HCT116 (cell line): ENCODE measurements around the gene THUMPD3. TPM values are rescaled to one million over a fixed set of nuclear protein-coding genes. Genes with fewer than 3 reads are reported as not detected.

Source experiments
- ATAC-seq: fragments of 200-7000 bp; cut with Tn5 transposase; 2 replicates; pipeline ENCODE4 v1.9.1; 2020; ENCODE audit warnings: mild to moderate bottlenecking, moderate library complexity
- BruUV-seq: library from RNA; stranded (reverse); fragments of 400-500 nt; replicated peaks from 2 replicates; lab custom pipeline; 2021; lab: Mats Ljungman, UMichigan
- CTCF ChIA-PET: fragments of 300-600 bp; sonication (Branson Sonifier 250); formaldehyde crosslinking; loops from one replicate; lab custom pipeline; 2021; ENCODE audit warnings: antibody characterized with exemption; lab: Charles Lee
- POLR2A ChIA-PET: fragments of 300-600, 350-600 bp; sonication (Branson Sonifier 250); formaldehyde crosslinking; loops from one replicate; lab custom pipeline; 2021; ENCODE audit warnings: antibody characterized with exemption; lab: Charles Lee
- RAD21 ChIA-PET, 2 experiments: fragments of 300-600 bp; sonication (Branson Sonifier 250); formaldehyde crosslinking; loops; one replicate each; lab custom pipeline; 2023; ENCODE audit warnings: low total read pairs in 2 of 2; ENCODE audit not compliant: uncharacterized antibody in 2 of 2, unreplicated experiment in 2 of 2, low non-redundant PET in 1 of 2; lab: Charles Lee
- DNase-seq: peaks from one replicate; pipeline ENCODE4 v3.0.0-alpha.2; 2010; ENCODE audit warnings: low read depth, low spot score
- H2AFZ ChIP-seq: fragments of 200-600 bp; shearing (Covaris generic), sonication (generic); 2 replicates; pipeline ENCODE4 v1.6.1; 2017; ENCODE audit warnings: low read depth, mixed run types, mixed read lengths, antibody characterized with exemption, low read length; ENCODE audit not compliant: poor library complexity, severe bottlenecking
- H3K27ac ChIP-seq: 2 replicates; pipeline ENCODE4 v1.5.1; 2012; ENCODE audit warnings: low read depth, low read length
- H3K27me3 ChIP-seq: fragments of 200-600 bp; sonication (generic); 2 replicates; pipeline ENCODE4 v1.6.1; 2016; ENCODE audit warnings: mixed run types, low read length, mixed read lengths; ENCODE audit not compliant: insufficient read depth
- H3K36me3 ChIP-seq, 2 experiments: fragments of 200-500 bp in 1 of 2; fragments of 200-600 bp in 1 of 2; sonication (Bioruptor generic) in 1 of 2; sonication (generic) in 1 of 2; 2 replicates each; pipeline versions ENCODE4 v1.5.1 to v1.6.1; 2014 to 2016; ENCODE audit warnings: low read length in 2 of 2, inconsistent platforms in 1 of 2, mixed read lengths in 1 of 2, mixed run types in 1 of 2; ENCODE audit not compliant: insufficient read depth in 2 of 2, control insufficient read depth in 1 of 2
- H3K4me1 ChIP-seq, 2 experiments: fragments of 200-600 bp in 1 of 2; sonication (generic) in 1 of 2; 2 replicates each; pipeline versions ENCODE4 v1.5.1 to v1.6.1; 2012 to 2017; ENCODE audit warnings: low read length in 2 of 2, inconsistent platforms in 1 of 2, mild to moderate bottlenecking in 1 of 2, mixed read lengths in 1 of 2, mixed run types in 1 of 2, moderate library complexity in 1 of 2; ENCODE audit not compliant: insufficient read depth in 2 of 2, control insufficient read depth in 1 of 2
- H3K4me2 ChIP-seq: fragments of 200-600 bp; sonication (generic); 2 replicates; pipeline ENCODE4 v1.6.1; 2017; ENCODE audit warnings: mixed run types, low read length, mixed read lengths
- H3K4me3 ChIP-seq, 2 experiments: fragments of 200-600 bp in 1 of 2; sonication (generic) in 1 of 2; replicated peaks in 1 of 2; 2 replicates each; pipeline ENCODE4 v1.5.1; 2011 to 2016; ENCODE audit warnings: low read length in 2 of 2, control low read depth in 1 of 2, low read depth in 1 of 2, mild to moderate bottlenecking in 1 of 2, mixed read lengths in 1 of 2, mixed run types in 1 of 2
- H3K79me2 ChIP-seq: fragments of 200-600 bp; sonication (generic); 2 replicates; pipeline ENCODE4 v1.6.1; 2017; ENCODE audit warnings: mild to moderate bottlenecking, mixed run types, low read length, moderate library complexity, mixed read lengths; ENCODE audit not compliant: insufficient read depth
- H3K9ac ChIP-seq: fragments of 200-600 bp; sonication (generic); 2 replicates; pipeline ENCODE4 v1.6.1; 2016; ENCODE audit warnings: low read length, mixed read lengths
- H3K9me2 ChIP-seq: fragments of 200-600 bp; sonication (generic), shearing (Covaris generic); 2 replicates; pipeline ENCODE4 v1.6.1; 2017; ENCODE audit warnings: mixed run types, mild to moderate bottlenecking, moderate library complexity; ENCODE audit not compliant: insufficient read depth
- H3K9me3 ChIP-seq, 2 experiments: fragments of 200-500 bp in 1 of 2; fragments of 200-600 bp in 1 of 2; sonication (Bioruptor generic) in 1 of 2; sonication (generic) in 1 of 2; 2 replicates each; pipeline ENCODE4 v1.6.1; 2014 to 2017; ENCODE audit warnings: low read length in 2 of 2, mixed read lengths in 2 of 2, inconsistent platforms in 1 of 2, low read depth in 1 of 2, mild to moderate bottlenecking in 1 of 2, mixed run types in 1 of 2, moderate library complexity in 1 of 2; ENCODE audit not compliant: control insufficient read depth in 1 of 2, insufficient read depth in 1 of 2
- H4K20me1 ChIP-seq: fragments of 200-600 bp; sonication (generic), shearing (Covaris generic); 2 replicates; pipeline ENCODE4 v1.6.1; 2017; ENCODE audit warnings: mixed run types, mild to moderate bottlenecking, moderate library complexity; ENCODE audit not compliant: insufficient read depth
- FOSL1 ChIP-seq: IDR thresholded peaks from 2 replicates; pipeline ENCODE4 v1.6.1; 2012; ENCODE audit warnings: low read depth
- POLR2A ChIP-seq: IDR thresholded peaks from 2 replicates; pipeline ENCODE4 v1.7.0; 2011; ENCODE audit warnings: borderline replicate concordance; ENCODE audit not compliant: insufficient read depth, insufficient read length; ENCODE audit errors: extremely low read depth
- SP1 ChIP-seq: IDR thresholded peaks from 2 replicates; pipeline ENCODE4 v1.6.1; 2012; ENCODE audit warnings: low read depth
- intact Hi-C: fragments of 100-400 bp; cut with micrococcal nuclease; formaldehyde crosslinking; loops from 2 replicates; pipeline ENCODE4 v1.10.0; 2022
- total RNA-seq: library from RNA; stranded (reverse); gene quantifications from one replicate; pipeline ENCODE4 v1.2.1, GENCODE V29; 2021; ENCODE audit not compliant: unreplicated experiment
- TF ChIP-seq, protein P1 (sequence below): IDR thresholded peaks from 2 replicates; pipeline ENCODE4 v1.6.1; 2011; ENCODE audit warnings: mild to moderate bottlenecking, low read length, moderate library complexity; ENCODE audit not compliant: insufficient replicate concordance; ENCODE audit errors: extremely low read depth

Gene THUMPD3
- total RNA-seq, 1 experiment from 2014 or later: 79.5 TPM

DNA sequence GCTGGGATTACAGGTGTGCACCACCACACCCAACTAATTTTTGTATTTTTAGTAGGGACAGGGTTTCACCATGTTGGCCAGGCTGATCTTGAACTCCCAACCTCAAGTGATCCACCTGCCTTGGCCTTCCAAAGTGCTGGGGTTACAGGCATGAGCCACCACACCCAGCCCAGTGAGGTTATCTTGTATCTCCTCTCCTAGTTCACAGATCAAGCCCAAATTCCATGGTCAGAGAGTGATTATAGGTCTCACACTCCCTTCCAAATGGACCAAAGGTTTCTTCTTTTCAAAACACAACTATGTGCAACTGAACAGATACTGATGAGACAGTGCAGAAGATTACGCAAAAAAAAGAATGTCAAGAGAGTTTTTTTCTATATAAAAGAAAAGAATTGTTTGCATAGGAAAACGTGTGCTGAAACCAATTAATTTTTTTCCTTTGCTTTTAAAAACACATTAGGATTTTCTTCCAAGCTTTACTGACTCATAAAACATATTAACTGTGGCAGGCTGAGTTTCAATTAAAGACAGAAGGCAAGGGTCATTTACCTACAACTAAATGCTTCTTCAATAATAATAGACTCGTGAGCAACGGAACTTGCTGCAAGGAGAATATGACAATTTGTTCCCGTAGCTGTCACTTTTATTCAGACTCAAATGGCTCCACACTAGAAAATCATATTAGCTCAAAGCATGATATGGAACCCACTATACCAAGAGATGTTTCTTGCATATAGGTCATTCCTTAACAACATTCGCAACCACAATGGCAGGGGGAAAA, 30.4 kb upstream of the THUMPD3 start:
- intact Hi-C loops: no loop called here
- no peaks in the 10 kb centered on the region for H4K20me1 ChIP-seq
- H3K4me1 ChIP-seq: no peaks in the 10 kb centered on the region
- peaks cover 0 to 4% of the 10 kb centered on the region in 2 experiments; a peak in 3 of 4 replicates for H3K9me3 ChIP-seq
- RAD21 ChIA-PET: no interaction called here
- H3K27me3 ChIP-seq: no peaks in the 10 kb centered on the region
- H3K9ac ChIP-seq: no peak overlapping the region
- H3K36me3 ChIP-seq: no peaks in the 10 kb centered on the region
- no peak for TF ChIP-seq SP1
- TF ChIP-seq, protein P1, sequence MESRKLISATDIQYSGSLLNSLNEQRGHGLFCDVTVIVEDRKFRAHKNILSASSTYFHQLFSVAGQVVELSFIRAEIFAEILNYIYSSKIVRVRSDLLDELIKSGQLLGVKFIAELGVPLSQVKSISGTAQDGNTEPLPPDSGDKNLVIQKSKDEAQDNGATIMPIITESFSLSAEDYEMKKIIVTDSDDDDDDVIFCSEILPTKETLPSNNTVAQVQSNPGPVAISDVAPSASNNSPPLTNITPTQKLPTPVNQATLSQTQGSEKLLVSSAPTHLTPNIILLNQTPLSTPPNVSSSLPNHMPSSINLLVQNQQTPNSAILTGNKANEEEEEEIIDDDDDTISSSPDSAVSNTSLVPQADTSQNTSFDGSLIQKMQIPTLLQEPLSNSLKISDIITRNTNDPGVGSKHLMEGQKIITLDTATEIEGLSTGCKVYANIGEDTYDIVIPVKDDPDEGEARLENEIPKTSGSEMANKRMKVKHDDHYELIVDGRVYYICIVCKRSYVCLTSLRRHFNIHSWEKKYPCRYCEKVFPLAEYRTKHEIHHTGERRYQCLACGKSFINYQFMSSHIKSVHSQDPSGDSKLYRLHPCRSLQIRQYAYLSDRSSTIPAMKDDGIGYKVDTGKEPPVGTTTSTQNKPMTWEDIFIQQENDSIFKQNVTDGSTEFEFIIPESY: no peak
- no peak for TF ChIP-seq POLR2A
- no peak for TF ChIP-seq FOSL1
- TF ChIP-seq, all 23 proteins: peak for 0
- BruUV-seq: no TSS peak
- ChIA-PET CTCF (no interaction called here), POLR2A (no interaction called here)
- Histone ChIP-seq H3K9me2 (no peaks in the 10 kb centered on the region), H3K79me2 (no peaks in the 10 kb centered on the region), H3K27ac (no peak overlapping the region), H2AFZ (no peak overlapping the region), H3K4me3 (no peak overlapping the region), H3K4me2 (no peak overlapping the region)
- ATAC-seq (no peak), DNase-seq (no peak)
